ENCODE data around the gene KRTAP10-4. TPM values are rescaled to one million over a fixed set of nuclear protein-coding genes. Genes with fewer than 3 reads are reported as not detected.

The KRTAP10-4 gene
- total RNA-seq, 1 experiment from 2014 or later, result not detected

DNA sequence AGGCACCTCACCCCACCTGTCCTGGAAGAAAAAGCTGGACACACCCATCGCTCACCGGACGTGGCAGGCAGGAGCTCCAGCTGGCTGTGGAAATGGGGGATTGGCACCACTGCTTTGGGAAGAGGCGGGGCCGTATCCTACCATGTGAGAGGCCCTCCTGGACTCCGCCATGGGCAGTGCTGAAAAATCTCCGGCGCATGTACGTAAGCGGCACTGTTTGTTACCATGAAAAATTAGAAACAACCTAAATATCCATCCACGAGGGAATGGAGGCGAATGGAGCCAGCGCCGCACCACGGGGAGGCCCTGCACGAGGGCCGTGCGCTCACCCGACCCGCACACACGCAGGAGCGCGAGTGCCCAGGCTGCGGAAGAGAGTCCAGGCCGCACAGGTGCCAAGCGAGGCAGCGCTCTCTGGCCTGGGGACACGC, 41.4 kb downstream of the KRTAP10-4 start:
- intact Hi-C loops (cut with micrococcal nuclease), result no loop called here
- DNase-seq (ENCODE audit: low read depth, low spot score) (no peak), ATAC-seq (no peak)
- Histone ChIP-seq H3K9me2 (ENCODE audit: insufficient read depth) (no peaks in the 10 kb centered on the region), H4K20me1 (ENCODE audit: insufficient read depth) (no peaks in the 10 kb centered on the region), H3K27me3 (ENCODE audit: insufficient read depth, low read length) (no peaks in the 10 kb centered on the region), H3K36me3 (ENCODE audit: control insufficient read depth in 1 of 2, insufficient read depth in 2 of 2, low read length in 2 of 2) (no peaks in the 10 kb centered on the region), H3K79me2 (ENCODE audit: insufficient read depth, low read length) (no peaks in the 10 kb centered on the region), H3K4me2 (ENCODE audit: low read length) (no peak overlapping the region), H3K9me3 (ENCODE audit: control insufficient read depth in 1 of 2, insufficient read depth in 1 of 2, low read depth in 1 of 2, low read length in 2 of 2) (peaks cover 1 to 9% of the 10 kb centered on the region in 2 experiments; a peak in 3 of 4 replicates), H3K27ac (ENCODE audit: low read depth, low read length) (no peak overlapping the region), H2AFZ (ENCODE audit: low read depth, low read length, poor library complexity, severe bottlenecking) (no peak overlapping the region), H3K4me3 (replicated peaks in 1 of 2; ENCODE audit: low read depth in 1 of 2, low read length in 2 of 2) (no peak overlapping the region), H3K4me1 (ENCODE audit: control insufficient read depth in 1 of 2, insufficient read depth in 2 of 2, low read length in 2 of 2) (no peaks in the 10 kb centered on the region), H3K9ac (ENCODE audit: low read length) (no peak overlapping the region)
- ChIA-PET POLR2A (no interaction called here), CTCF (interaction anchor here (0.7 kb wide), 1 partner anchor 186 kb away, joined by 3 read pairs; the partner anchor contains the start of gene UBE2G2), RAD21 (ENCODE audit: low non-redundant PET in 1 of 2, low total read pairs in 2 of 2, uncharacterized antibody in 2 of 2, unreplicated experiment in 2 of 2) (no interaction called here)
- no TSS peak for BruUV-seq (replicated peaks)
- TF ChIP-seq CBX3 (IDR thresholded peaks at IDR 0.05; ENCODE audit: low read depth) (no peak), SP1 (IDR thresholded peaks at IDR 0.05; ENCODE audit: low read depth) (no peak), POLR2AphosphoS5 (IDR thresholded peaks at IDR 0.05; ENCODE audit: low read depth, low read length) (no peak), POLR2A (IDR thresholded peaks at IDR 0.05; ENCODE audit: borderline replicate concordance, extremely low read depth, insufficient read depth, insufficient read length) (no peak), FOSL1 (IDR thresholded peaks at IDR 0.05; ENCODE audit: low read depth) (no peak), CEBPB (IDR thresholded peaks at IDR 0.05; ENCODE audit: low read depth) (no peak), EZH2 (IDR thresholded peaks at IDR 0.05) (no peak), TCF7L2 (IDR thresholded peaks at IDR 0.05; ENCODE audit: borderline replicate concordance, extremely low read depth, insufficient read depth, insufficient read length) (no peak)
- TF ChIP-seq, protein P1, sequence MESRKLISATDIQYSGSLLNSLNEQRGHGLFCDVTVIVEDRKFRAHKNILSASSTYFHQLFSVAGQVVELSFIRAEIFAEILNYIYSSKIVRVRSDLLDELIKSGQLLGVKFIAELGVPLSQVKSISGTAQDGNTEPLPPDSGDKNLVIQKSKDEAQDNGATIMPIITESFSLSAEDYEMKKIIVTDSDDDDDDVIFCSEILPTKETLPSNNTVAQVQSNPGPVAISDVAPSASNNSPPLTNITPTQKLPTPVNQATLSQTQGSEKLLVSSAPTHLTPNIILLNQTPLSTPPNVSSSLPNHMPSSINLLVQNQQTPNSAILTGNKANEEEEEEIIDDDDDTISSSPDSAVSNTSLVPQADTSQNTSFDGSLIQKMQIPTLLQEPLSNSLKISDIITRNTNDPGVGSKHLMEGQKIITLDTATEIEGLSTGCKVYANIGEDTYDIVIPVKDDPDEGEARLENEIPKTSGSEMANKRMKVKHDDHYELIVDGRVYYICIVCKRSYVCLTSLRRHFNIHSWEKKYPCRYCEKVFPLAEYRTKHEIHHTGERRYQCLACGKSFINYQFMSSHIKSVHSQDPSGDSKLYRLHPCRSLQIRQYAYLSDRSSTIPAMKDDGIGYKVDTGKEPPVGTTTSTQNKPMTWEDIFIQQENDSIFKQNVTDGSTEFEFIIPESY (IDR thresholded peaks at IDR 0.05; ENCODE audit: extremely low read depth, insufficient replicate concordance, low read length), result no peak
